Stimulated activated CD4-positive, alpha-beta T cell treated with anti-CD3 and anti-CD28 coated beads, Interleukin-1b, Interleukin-23, amount 100 ng/mL, for 4 hours (primary cell): ENCODE results near the gene GALNT10.

ENCODE experiments used
- DNase-seq, 2 donors: peaks; one replicate each; pipeline ENCODE4 v3.0.0-alpha.2; 2020; ENCODE audit warnings: low read depth in 2 of 2

The GALNT10 gene

DNA sequence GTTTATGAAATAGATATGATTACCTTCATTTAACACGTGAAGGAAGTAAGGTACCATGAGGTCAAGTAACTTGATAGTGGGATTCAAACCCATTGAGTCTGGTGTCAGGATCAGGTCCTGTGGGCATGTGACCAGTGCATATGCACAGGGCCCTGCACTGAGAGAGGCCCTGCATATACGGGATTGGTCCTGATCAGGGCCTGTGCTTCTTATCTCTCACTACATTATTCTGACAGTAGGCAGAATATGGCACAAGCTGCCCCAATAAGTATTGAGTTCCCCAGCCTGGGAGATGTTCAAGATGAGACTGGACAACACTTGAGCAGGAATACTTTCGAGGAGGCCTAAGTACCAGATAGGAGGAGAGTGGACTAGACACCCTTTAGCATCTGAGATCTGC, 44.0 kb downstream of the GALNT10 start:
- DNase-seq = no peak

DNA sequence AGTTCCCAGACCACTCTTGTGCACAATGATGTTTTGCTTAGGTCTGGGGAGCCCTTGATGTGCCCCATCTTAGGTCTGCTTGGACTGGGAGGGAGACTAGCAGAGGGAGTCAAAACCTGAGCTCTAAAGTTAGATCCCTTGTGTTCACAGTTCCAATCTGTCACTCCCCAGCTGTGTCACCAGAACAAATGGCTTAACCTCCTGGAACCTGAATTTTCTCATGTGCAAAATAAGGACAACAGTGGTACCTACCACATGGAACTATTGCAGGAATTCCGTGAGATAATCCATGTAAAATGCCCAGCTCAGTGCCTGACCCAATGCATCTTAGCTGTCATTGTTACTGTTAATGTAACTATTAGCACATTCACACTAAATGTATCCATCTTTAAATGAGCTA, 45.5 kb downstream of the GALNT10 start:
- DNase-seq = no peak

DNA sequence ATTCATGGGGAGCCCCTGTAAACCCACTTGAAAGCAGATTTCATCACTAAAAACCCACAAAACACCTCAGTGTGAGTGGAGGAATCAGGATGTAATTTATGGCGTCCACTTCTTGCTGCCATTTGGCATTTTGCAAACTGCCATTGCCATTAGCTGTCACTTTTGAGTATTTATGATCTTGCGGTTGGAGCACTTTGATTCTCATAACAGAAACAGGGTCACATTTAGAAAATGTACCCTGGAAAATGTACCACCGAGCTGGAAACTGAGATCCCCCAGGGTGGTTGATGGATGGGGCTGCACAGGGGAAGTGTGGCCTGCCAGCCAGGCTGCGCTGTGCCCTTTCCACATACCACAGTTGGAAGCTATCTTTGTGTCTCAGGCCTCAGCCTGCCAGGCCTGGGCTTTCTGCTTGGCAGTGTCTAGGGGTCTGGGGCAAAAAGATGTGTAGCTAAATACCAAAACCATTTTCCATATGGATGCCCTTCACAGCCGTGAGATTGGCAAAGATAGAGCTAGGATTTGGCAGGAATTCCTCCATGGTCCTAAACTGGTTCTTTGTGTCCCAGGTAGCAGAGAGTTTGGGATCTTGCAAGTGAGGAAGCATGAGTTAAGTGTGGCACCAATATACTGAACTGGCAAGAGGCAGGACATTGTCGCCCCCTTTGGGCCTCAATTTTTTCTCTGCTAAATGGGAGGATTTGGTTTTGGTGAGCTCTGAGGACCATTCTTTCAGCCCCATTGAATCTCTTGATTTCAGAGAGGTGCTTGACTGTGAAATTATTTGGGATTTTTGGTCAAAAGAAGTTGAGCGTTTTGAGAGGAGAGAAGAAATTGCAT, 46.2 kb downstream of the GALNT10 start:
- no peak for DNase-seq

DNA sequence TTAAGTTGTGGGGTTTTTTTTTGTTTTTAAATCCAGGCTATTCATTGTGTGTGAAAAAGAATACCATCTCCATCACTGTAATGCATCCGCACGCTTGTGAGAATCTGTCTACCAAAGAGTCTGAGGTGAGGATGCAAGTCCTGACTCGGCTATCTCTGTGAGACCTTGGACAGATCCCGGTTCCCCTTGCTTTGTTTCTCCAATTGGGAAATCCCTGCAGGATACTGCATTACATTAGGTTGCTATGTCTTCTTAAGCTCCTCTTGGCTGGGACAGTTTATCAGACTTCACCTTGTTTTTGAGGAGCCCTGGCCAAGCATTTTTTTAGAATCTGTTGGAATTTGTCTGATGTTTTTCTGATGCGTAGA, 46.8 kb downstream of the GALNT10 start:
- no peak for DNase-seq

DNA sequence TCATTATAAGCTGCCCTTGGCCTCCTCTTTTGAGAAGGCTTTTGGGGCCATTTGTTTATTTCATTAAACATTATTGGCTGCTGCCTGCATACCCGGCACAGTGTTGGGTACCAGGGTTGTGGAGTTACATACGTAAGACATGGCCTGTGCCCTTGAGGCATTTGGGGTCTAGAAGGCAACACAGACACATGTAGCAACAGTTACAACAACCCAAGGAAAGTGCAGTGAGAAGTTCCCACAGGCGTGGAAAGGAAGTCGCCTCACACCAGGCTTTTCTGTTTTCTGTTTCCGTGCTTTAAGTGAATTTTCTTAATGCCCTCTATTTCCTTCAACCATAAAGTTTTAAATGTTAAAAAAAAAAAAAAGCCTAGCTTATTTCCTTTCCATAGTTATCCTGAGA, 47.4 kb downstream of the GALNT10 start:
- DNase-seq = no peak

DNA sequence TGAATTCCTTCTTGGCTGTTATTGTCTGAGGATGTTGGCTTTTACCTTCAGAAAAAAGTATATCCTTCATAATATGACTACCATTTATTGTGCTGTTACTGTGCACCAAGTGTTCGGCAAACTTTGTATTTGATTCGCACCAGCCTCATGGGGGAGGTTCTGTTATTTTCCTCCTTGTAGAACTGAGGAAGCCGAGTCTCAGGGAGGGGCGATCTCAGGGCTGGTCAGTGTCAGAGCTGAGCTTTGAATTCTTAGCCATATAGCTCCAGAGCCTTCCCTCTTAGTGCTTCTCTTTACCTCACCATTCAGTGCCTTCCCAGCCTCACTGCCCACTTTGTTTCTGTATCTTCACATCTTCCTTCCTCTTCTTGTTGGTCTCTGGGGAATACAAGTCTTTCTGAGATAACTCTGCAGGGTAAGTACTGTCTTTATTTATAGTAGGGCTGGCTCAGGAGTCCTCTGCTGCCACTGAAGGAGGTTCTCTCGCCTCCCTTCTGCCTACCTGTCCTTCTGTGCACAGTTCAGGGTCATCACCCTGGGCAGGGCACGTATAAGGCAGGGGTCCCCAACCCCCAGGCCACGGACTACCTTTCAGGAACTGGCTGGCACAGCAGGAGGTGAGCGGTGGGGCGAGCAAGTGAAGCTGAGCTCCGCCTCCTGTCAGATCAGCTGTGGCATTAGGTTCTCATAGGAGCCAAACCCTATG, 48.4 kb downstream of the GALNT10 start:
- no peak for DNase-seq

DNA sequence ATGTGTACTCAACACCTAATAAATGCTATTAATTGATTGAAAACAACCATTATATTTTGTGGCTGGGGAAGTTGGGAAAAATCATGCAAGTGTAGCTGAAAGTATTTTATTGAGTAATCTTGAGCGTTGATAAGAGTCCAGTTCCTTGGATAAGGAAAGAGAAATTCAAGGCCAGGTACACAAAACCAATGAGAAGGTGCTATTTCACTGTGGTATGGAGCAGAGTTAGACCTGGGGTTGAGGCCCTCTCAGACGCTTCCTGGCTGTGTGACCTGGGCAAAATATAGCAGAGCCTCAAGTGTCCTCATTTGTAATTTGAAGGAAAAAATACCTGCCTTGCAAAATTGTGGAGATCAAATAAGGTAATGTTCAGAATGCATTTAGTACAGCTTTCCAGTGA, 50.1 kb downstream of the GALNT10 start:
- no peak for DNase-seq

DNA sequence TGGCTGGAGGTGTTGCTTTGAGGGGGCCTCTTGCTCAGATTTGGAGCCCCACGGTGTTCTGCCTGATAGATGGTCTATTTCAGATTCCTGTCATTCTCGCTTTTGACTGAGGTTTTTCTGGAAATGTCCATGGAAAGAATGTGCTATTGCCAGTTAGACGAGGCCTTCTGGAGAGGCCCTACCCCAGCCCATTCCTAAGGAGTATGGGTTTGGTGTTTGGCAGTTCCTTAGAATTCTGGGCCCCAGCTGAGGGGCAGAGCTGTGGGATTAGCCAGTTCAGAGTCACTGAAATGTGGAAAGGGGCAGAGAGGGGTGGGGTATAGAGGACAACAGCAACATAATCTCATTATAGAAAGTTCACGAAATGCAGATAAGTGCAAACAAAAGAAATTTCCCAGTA, 50.5 kb downstream of the GALNT10 start:
- no peak for DNase-seq

DNA sequence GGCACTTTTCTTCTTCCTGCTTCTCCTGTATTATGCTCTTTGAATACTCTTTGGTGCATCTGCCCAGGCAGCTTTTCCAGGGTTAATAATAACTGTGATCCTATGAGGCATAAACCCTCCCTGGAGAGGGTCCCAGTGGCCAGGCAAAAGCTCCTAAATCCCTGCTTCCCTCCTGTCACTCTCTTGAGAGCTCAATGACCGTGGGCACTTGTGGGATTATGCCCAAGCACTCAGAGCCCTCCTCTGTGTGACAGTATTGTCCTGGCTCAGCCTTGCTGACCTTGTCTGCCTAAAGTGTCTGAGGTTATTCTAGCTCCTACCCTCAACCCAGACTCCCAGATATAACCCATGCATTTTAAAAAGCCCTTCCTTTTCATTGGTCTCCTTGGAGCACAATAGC, 51.9 kb downstream of the GALNT10 start:
- no peak for DNase-seq

DNA sequence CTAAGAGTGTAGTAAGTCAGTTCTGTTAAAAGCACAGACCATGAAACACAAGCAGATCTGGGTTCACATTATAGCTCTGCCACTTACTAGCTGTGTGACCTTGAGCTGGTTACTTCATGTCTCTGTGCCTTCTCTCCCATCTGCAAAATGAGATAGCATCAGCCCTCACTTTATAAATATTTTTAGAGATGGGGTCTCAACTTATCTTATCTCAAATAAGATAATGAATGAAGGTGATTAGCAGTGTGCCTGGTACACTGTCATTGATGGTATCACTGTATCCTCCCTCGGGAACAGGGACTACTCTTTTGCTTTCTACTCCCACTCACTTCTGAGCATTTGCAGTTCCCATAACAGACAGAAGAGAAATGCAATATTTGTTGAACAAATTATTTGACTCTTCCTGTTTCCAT, 52.4 kb downstream of the GALNT10 start:
- no peak for DNase-seq

DNA sequence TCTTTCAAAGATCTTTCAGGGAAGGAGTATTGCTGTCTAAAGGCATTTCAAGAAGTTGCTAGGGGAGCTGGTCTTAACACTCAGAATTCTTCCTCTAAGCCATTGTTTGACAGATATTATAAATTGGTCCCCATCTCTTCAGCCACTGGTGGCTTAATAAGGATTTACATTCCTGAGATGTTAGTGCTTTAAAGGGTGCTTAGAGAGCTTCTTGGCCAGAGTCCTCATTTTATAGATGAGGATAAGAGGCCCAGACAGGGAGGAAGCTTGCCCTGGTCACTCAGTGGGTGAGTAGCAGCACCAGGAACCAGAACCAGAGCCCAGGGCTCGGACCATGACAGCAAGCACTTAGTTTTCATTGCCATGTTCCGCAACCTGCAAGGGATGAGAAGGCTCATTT, 53.2 kb downstream of the GALNT10 start:
- no peak for DNase-seq

DNA sequence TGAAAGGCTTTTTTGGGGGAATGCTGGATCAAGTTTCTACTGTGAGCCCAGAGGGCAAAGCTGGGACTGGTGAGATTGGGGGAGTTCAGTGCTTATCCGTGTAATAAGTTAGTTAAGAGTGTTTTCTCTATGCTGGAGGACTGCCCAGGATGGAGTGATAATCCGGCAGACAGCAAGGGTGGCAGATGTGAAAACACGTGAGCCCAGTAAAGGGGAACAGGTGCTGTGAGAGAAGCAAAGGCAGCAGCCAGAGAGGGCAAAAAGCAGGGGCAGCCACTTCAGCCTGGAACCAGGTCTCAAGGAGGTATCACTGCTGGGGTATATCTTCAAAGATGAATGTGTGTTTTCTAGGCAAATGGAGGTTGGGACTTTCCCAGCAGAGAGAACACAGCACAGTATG, 53.9 kb downstream of the GALNT10 start:
- no peak for DNase-seq

DNA sequence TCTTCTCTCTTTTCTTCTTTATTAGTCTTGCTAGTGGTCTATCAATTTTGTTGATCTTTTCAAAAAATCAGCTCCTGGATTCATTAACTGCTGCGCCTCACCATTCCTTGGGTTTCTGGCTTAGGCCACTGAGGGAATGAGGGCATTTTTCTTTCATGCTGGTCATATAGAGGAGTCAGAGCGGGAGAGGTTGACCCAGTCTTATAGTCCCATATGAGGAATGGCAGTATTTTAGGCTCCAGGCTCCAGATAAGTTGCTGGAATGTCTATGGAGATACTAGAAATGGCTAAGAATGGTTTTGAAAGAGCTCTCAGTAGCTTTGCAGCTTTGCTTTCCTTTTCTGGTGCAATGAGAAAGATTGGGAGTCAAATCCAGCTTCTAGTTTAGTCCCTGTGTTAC, 58.2 kb downstream of the GALNT10 start:
- DNase-seq = no peak

DNA sequence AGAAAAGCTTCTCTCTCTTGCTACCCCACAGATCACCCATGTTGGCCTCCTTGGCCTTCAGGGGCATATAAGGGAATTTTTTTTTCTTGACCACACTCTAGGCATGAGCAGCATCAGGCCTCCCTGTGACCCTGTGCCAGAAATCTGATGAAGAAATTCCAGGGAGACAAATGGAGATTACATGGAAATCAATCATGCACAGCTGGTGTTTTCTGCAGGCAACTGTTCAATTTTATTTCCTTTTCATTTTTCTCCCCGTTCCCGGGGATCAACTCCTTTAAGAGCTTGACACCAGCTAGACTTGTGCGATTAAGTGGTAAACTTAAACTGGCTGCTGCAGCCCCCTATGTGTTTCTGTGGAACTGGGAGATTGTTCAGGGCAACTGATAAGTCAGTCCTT, 59.3 kb downstream of the GALNT10 start:
- DNase-seq = no peak

DNA sequence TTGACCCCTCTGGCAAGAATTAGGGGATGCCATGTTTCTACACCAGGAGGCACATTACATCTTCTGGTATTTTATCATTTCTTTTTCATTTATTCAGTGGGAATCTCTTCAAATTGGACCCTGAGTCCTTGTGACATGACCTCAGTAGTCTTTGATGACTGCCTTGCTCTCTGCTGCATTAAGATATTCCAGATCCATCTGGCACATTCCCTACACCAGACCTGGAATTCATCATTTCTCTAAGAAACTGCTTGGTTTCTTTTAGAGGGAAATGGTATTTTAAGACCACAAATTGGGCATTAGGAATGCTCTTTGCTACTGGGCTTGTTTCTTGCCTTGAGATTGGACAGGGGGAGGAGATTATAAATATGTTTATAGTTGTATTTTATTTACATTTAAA, 61.0 kb downstream of the GALNT10 start:
- no peak for DNase-seq

DNA sequence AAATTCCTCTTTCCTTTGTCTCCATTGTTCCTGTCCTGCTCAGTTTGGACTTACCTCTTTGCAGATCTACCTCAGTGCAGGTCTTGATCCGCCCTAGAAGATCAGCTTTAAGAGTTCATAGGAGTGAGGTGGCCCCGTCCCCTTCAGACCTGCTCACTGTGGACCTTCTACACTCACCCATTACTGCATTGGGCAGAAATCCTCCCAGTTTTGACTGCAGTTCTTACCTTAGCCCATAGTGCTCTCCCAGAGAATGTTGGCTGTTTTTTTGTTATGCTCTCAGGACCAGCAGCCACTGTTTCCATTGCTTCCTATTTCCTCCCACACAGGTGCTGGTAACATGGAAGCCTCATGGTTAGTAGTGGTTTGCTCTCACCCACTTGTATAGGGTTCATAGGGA, 63.3 kb downstream of the GALNT10 start:
- no peak for DNase-seq

DNA sequence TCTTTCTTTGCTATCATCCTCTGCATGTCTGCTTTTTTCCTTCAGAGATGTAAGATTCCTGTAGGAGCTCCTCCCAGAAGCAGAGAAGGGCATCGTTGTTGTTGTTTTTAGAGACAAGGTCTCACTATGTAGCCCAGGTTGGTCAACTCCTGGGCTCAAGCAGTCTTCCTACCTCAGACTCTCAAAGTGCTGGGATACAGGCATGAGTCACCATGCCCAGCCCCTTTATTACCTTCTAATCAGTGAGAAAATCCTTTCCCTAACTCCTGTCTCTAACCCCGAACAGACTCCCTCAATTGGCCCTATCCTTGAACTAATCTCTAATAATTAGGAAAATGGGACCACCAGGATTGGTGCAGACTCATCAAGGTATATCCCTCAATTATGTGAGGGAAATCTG, 64.4 kb downstream of the GALNT10 start:
- DNase-seq = no peak

DNA sequence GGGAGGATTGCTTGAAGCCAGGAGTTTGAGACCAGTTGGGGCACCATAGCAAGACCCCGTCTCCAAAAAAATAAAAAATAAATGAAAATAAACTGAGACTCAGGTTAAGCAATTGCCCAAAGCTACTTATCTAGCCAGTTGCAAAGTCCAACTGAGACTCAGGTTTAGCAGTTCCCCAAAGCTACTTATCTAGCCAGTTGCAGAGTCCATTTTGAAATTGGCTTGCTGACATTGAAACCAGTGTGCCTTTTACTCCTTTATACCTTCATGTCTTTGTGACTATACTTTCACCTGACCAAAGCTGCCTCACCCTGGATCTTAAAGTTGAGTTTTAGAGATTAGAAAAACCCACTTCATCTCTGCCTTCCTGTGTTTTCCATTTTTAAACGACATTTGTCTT, 66.5 kb downstream of the GALNT10 start:
- DNase-seq = no peak

DNA sequence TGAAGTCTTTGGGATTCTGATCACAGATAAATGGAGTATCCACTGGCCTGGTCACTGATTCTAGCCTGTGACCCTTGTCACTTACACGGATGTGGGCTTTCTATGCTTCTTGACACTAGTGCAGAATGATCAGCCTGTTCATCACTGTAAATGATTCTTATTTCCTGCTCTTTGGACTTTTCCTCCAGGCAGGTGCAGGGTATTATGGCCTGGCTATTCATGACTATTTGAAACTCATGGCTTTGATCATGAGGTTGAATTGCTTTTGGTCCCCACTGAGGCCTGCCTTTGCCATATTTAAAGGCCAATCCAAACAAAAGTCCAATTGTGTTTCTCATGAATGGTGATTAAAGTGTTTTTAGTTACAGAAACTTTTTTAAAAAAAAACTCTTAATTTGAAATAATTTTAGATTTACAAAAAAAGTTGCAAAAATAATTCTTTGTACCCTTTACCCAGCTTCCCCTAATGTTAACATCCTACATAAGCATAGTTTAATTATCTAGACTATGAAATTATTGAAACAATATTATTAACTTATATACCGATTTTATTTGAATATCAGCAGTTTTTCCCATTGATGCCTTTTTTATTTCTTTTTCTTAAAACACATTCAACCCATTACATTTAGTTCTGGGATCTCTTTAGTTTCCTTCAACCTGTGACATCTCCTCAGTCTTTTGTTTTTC, 68.1 kb downstream of the GALNT10 start:
- no peak for DNase-seq

DNA sequence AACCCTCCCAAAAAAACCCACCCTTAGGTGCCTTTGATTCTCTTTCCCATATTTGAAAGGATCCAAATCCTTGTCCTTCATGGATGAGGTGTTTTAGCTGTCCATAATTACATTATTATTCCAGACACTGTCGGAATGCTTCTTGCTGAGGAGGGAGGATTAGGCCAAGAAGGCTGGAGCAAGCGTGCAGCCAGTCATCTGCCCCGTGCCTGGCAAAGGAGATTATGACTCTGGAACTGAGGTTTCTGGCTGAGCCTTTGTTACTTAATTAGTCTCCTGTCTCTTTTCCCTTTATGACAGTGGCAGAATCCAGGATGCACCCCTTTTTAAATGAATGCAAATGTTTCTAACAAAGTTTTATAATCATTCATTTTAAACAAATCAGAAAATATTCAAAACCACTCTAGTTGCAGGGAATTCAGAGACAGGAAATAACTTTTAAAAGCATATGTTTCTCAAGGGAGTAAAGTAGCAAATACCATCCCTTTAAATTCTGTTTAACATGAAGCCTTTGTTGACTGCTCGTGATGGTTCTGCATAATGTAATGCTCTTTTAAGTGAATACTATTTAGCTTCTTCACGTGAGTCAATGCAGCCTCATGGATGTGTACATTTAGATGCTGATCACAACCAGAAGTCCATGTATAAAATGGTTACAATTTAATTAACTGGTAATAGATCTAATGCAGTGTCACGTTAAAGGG, 69.8 kb downstream of the GALNT10 start:
- DNase-seq = no peak

DNA sequence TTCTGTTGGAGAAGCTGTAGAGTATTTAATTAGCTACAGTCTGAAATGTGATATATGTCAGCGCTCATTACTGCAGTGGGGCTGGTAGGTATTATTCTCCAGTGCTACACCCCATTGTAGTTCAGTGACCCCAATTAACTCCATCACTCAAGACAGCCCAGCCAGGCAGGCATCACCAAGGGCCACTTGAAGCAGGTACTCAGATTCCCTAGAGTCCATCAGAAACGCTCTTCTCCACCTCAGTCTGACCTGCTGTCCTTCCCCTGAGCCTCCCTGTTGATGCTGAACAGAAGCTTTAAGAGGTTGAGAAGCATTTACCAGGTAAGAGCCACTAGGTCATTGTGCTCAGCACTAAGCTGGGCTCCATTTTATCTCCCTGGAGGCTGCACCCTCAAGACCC, 71.8 kb downstream of the GALNT10 start:
- no peak for DNase-seq

DNA sequence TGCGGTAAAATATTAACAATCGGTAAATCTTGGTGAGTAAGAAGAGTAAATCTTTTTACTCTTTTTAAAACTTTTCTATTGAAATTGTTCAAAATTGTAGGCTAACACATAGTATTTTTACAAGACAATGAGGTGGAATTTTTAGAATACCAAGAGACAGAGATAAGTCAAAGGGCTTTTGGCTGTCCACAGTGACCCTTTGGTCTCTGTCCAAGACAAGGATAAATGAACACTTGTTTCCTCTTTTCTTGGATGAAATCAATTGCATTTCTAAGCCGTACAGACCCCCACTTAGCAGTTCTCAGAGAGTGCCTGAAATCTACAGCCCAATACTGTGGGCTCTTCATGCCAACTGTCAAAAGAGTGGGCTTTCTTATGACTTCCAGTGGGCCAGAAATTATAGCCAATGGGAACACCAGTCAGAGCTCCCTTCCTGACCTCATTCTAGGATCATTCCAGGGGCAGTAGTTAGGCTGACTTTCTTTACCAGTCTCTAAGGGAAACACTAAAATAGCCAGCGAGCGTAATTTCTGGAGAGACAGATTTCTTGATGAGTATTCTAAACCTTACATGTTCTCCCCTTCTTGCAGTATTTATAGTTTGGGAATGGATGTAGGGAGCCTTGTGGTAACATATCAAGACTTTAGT, 74.1 kb downstream of the GALNT10 start:
- DNase-seq = no peak
